Medulla oblongata (tissue), 1 donor: Measurements from ENCODE around the gene FANCD2.
"Not testable (repeated sequence)": the region's sequence is repeated elsewhere in the genome, so short reads cannot be mapped to it uniquely, and the experiment has no call there.

Source experiments
- DNase-seq: peaks from one replicate; pipeline ENCODE4 v3.0.0-alpha.2; 2015; ENCODE audit errors: extremely low spot score

Gene FANCD2

GRCh38 chr3:10106919-10107318 lies 80.7 kb downstream of the FANCD2 start:
- DNase-seq: no peak

- DNase-seq: no peak
Observed at GRCh38 chr3:10108091-10108490, 81.9 kb downstream of the FANCD2 start, which contains the start of gene FANCD2OS. Gene FANCD2OS, minus strand, starts transcription at chr3:10108255. Its CDS starts 3,481 bp downstream, at chr3:10104774.

DNA sequence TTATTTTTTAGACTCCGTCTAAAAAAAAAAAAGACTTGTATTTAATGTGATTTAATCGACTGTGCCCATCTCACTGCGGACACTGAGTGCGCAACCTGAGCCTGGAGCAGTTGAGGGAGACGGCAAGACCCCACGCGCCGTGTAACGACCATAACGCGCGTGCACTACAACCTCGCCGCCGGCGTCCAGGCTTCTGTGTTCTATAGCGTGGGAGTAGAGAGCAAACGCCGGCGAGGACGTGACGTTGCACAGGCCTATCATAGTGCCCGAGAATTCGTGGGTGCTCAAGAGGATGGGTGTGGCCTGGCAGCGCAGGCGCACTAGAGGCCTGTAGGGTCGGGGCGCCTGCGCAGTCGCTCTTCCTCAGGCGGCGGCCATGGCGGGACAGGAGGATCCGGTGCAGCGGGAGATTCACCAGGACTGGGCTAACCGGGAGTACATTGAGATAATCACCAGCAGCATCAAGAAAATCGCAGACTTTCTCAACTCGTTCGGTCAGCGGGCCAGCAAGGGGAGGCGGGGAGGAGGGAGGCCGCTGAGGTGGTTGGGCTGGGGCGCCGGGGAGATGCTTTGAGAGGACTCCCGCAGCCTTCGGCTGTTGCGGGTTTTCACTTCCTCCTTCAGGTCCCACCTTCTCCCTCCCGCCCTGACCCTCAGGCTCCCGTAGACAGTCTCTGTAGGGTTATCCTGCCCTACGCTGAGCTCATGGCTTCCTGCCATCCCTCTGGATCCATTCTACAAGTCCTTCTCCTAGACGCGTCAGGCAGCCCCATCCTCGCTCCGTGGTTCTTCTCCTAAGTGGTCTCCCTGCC lies 89.3 kb downstream of the FANCD2 start, which contains the start of gene BRK1:
TSS of gene BRK1 (plus strand) at position 350 of the 812 bp plus-strand sequence. CDS start at position 377, 27 bp downstream.
- peak; percentile 98 for DNase-seq

- no peak for DNase-seq
Observed at GRCh38 chr3:10116138-10116460, 89.9 kb downstream of the FANCD2 start.

- DNase-seq: no peak
Observed at GRCh38 chr3:10116928-10117327, 90.7 kb downstream of the FANCD2 start.

- DNase-seq: no peak
Observed at GRCh38 chr3:10119376-10119775, 93.1 kb downstream of the FANCD2 start.

- no peak for DNase-seq
Observed at GRCh38 chr3:10121064-10121463, 94.8 kb downstream of the FANCD2 start.

DNA sequence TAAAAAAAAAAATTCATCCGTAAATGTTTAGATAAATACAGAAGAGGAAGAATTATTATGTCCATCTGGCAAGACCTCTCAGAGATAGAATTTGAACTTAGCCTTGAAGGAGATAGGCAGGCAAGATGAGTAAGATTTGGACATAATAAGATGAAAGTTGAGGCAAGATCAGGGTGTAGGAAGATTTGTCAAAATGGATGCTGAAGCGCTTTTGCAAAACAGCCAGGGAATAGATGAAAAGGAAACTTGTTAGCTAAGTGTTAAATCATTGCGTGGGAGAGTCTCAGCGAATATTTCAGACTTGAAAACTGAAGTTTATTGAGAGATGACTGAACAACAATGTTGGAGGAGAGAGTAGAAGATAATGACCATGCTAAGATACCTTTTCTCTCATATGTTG lies 96.5 kb downstream of the FANCD2 start:
- DNase-seq: no peak

DNA sequence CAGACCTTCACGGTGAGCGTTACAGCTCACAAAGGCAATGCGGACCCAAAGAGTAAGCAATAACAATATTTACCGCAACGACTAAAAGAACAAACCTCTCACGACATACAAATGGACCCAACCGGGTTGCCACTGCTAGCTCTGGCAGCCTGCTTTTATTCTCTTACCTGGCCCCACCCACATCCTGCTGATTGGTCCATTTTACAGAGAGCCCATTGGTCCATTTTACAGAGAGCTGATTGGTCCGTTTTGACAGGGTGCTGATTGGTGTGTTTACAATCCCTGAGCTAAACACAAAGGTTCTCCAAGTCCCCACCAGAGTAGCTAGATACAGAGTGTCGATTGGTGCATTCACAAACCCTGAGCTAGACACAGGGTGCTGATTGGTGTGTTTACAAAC lies 109.6 kb downstream of the FANCD2 start:
- DNase-seq: not testable (repeated sequence)

- DNase-seq: no peak
Observed at GRCh38 chr3:10136426-10137005, 110.3 kb downstream of the FANCD2 start.

DNA sequence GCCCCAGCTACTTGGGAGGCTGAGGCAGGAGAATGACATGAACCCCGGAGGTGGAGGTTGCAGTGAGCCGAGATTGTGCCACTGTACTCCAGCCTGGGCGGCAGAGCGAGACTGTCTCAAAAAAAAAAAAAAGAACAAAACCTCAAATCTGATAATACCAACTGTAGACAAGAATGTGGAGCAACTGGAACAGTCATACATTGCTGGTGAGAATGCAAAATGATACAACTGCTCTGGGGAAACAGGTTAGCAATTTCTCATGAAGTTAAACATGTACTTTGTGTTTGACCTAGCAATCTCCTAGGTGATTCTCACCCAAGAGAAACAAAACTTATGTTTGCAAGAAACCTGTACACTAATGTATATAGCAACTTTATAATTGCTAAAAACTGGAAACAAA lies 110.9 kb downstream of the FANCD2 start:
- DNase-seq: no peak

- DNase-seq: no peak
Observed at GRCh38 chr3:10140996-10141546, 114.8 kb downstream of the FANCD2 start.

DNA sequence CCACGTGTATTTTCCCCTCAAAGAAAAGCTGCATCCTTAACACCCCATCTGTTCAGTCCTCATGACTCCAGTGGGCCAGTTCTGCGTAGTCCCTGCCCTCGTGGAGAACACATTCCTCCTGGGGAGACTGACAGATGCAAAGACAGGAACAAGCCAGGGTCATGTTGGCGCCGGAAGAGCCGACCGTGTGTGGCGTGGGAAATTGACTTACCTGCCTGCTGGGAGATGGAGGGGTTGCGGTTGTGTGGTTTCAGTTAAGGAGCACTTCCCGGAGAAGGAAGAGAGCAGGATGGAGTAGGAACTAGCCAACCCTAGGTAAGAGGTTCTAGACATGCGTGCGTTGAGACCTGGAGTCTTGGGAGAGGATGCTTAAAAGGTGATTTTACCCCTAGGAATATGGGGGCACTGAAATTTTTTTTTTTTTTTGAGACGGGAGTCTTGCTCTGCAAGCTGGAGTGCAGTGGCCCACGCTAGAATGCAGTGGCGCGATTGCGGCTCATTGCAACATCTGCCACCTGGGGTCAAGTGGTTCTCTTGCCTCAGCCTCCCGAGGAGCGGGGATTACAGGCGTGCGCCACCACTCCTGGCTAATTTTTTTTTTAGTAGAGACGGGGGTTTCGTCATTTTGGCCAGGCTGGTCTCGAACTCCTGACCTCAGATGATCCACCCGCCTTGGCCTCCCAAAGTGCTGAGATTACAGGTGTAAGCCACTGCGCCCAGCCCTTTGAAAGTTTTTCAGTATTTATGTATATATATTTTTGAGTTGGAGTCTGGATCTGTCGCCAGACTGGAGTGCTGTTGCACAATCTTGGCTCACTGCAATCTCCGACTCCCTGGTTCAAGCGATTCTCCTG lies 116.7 kb downstream of the FANCD2 start:
- DNase-seq: no peak

DNA sequence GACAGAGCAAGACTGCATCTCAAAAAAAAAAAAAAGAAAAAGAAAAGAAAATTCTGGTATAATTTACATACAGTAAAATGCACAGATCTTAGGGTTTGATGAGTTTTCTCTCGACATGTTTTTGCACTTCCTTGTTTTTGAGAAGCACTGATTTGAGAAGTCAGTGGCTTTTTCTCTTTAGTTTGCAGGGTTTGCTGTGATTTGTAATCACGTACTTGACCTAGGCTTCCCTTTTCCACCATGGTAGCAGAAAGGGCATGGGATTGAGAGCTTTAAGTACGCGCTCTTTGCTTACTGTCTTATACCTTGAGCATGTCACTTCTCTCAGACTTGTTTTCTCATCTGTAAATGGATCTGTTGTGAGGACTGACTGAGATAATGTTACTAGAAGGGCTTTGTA lies 119.4 kb downstream of the FANCD2 start:
- DNase-seq: no peak

DNA sequence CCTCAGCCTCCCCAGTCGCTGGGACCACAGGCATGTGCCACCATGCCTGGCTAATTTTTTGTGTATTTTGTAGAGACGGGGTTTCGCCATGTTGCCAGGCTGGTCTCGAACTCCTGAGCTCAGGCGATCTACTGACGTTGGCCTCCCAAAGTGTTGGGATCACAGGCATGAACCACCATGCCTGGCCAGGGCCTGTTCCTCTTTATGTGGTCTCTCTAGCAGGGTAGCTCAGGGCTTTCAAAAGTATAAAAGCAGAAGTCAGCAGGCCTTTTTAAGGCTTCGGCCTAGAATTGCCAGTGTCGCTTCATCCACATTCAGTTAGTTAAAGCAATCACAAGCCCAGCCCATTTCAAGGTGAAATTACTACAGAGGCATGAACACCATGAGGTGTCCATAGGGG lies 123.0 kb downstream of the FANCD2 start:
- no peak for DNase-seq

GRCh38 chr3:10150987-10151386 lies 124.8 kb downstream of the FANCD2 start:
- no peak for DNase-seq
